Ovary (tissue), 3 donors: ENCODE data around the gene SLC49A4.

Experiments
- CTCF ChIP-seq, 3 donors: fragments of 450-650 bp in 2 of 3; fragments of 200-600 bp in 1 of 3; IDR thresholded peaks; one replicate each; pipeline versions ENCODE4 v1.5.1 to v1.8.0; 2016 to 2022; ENCODE audit warnings: antibody characterized with exemption in 3 of 3, mild to moderate bottlenecking in 1 of 3
- EP300 ChIP-seq: sonication (generic); formaldehyde crosslinking; IDR thresholded peaks from one replicate; pipeline ENCODE4 v1.6.1; 2017; ENCODE audit warnings: antibody characterized with exemption
- donor health status: DM: no; HTN: no; CAD: no.

GRCh38 chr3:122915300-122916055 lies 120.6 kb downstream of the SLC49A4 start:
- TF ChIP-seq CTCF (IDR thresholded peaks at IDR 0.05) (no peak), EP300 (no peak)
